Tibial nerve (tissue), 4 donors: ENCODE data around the gene CD320. TPM values are rescaled to one million over a fixed set of nuclear protein-coding genes. Genes with fewer than 3 reads are reported as not detected.

Experiments used
- DNase-seq, 2 donors: peaks; one replicate each; pipeline ENCODE4 v3.0.0-alpha.2; 2019; ENCODE audit warnings: low spot score in 2 of 2
- H3K27ac ChIP-seq, 4 donors: fragments of 200-600 bp; sonication (generic) in 3 of 4; one replicate each; pipeline ENCODE4 v1.5.1; 2017 to 2019; ENCODE audit warnings: mild to moderate bottlenecking in 1 of 4
- H3K27me3 ChIP-seq, 2 donors: fragments of 200-600 bp; sonication (generic) in 1 of 2; one replicate each; pipeline versions ENCODE4 v1.5.1 to v1.6.0; 2017 to 2019
- H3K36me3 ChIP-seq, 3 donors: fragments of 200-600 bp; sonication (generic); one replicate each; pipeline ENCODE4 v1.5.1; 2018 to 2019
- H3K4me1 ChIP-seq, 4 donors: fragments of 200-600 bp; sonication (generic) in 3 of 4; one replicate each; pipeline ENCODE4 v1.5.1; 2017 to 2019
- H3K4me3 ChIP-seq, 4 donors: fragments of 200-600 bp; sonication (generic) in 3 of 4; one replicate each; pipeline ENCODE4 v1.5.1; 2017 to 2019; ENCODE audit warnings: mild to moderate bottlenecking in 1 of 4, moderate library complexity in 1 of 4
- H3K9me3 ChIP-seq, 4 donors: fragments of 200-600 bp; sonication (generic) in 3 of 4; one replicate each; pipeline ENCODE4 v1.5.1; 2017 to 2019
- CTCF ChIP-seq, 5 experiments: fragments of 200-600 bp in 3 of 5; fragments of 450-650 bp in 2 of 5; sonication (generic) in 3 of 5; IDR thresholded peaks; one replicate each; pipeline ENCODE4 v1.5.1; 2016 to 2019; ENCODE audit warnings: antibody characterized with exemption in 5 of 5, mild to moderate bottlenecking in 3 of 5, moderate library complexity in 2 of 5
- EP300 ChIP-seq, 2 donors: sonication (generic); formaldehyde crosslinking; IDR thresholded peaks; one replicate each; pipeline ENCODE4 v1.6.1; 2017; ENCODE audit warnings: antibody characterized with exemption in 2 of 2, mild to moderate bottlenecking in 1 of 2
- POLR2A ChIP-seq, 2 donors: fragments of 450-650 bp; IDR thresholded peaks; one replicate each; pipeline ENCODE4 v1.6.1; 2017; ENCODE audit warnings: antibody characterized with exemption in 2 of 2, mild to moderate bottlenecking in 2 of 2, moderate library complexity in 2 of 2
- WGBS, 2 donors: methylation state at CpG; one replicate each; pipeline ENCODE4 v1.1.5; 2018; 5-methylcytosine and 5-hydroxymethylcytosine counted together
- total RNA-seq, 4 donors: library from RNA; depleted of rRNA; stranded (reverse); fragments of >200 nt; gene quantifications; one replicate each; pipeline ENCODE4 v1.1.0, GENCODE V29; 2016

The CD320 gene
- total RNA-seq, 4 donors from 2014 or later = 64.7 to 109 (median 83.9) TPM

GRCh38 chr19:8334458-8335342, 26.5 kb upstream of the CD320 start:
- H3K36me3 ChIP-seq = peaks cover 0 to 7% (median 0%) of the 10 kb centered on the region in 3 donors
- no peak overlapping the region for H3K27ac ChIP-seq
- no peak for DNase-seq
- H3K4me1 ChIP-seq = peaks cover 0 to 18% (median 5%) of the 10 kb centered on the region in 4 donors
- no peak for TF ChIP-seq EP300 (IDR thresholded peaks at IDR 0.05)
- no peak for TF ChIP-seq CTCF (IDR thresholded peaks at IDR 0.05)
- TF ChIP-seq POLR2A (IDR thresholded peaks at IDR 0.05) = no peak
- H3K9me3 ChIP-seq = no peaks in the 10 kb centered on the region
- H3K27me3 ChIP-seq = peaks cover 0 to 29% of the 10 kb centered on the region in 2 donors
- WGBS, 2 donors = 10 to 27% methylated on average over 29 to 65 of the region's 117 CpGs
- H3K4me3 ChIP-seq = peak overlapping the region in 2 of 4 donors; percentile 10 to 45

GRCh38 chr19:8333767-8334457, 25.8 kb upstream of the CD320 start:
- DNase-seq = no peak
- Histone ChIP-seq H3K36me3 (peaks cover 0 to 10% (median 0%) of the 10 kb centered on the region in 3 donors), H3K27me3 (peaks cover 0 to 29% of the 10 kb centered on the region in 2 donors), H3K9me3 (no peaks in the 10 kb centered on the region), H3K27ac (no peak overlapping the region), H3K4me1 (peaks cover 0 to 18% (median 5%) of the 10 kb centered on the region in 4 donors), H3K4me3 (no peak overlapping the region)
- TF ChIP-seq CTCF (IDR thresholded peaks at IDR 0.05) = no peak
- 36 to 50% methylated on average over 11 to 12 of the region's 48 CpGs for WGBS, 2 donors

- TF ChIP-seq EP300 (IDR thresholded peaks at IDR 0.05) = no peak
- no peak for TF ChIP-seq POLR2A (IDR thresholded peaks at IDR 0.05)
- no peak for TF ChIP-seq CTCF (IDR thresholded peaks at IDR 0.05)
- no peak for DNase-seq
- H3K27me3 ChIP-seq = peaks cover 0 to 29% of the 10 kb centered on the region in 2 donors
- WGBS, 2 donors = 41 to 55% methylated on average over 42 to 50 of the region's 52 CpGs
- H3K27ac ChIP-seq = no peak overlapping the region
- H3K4me3 ChIP-seq = no peak overlapping the region
- peaks cover 0 to 18% (median 5%) of the 10 kb centered on the region in 4 donors for H3K4me1 ChIP-seq
- peaks cover 0 to 10% (median 0%) of the 10 kb centered on the region in 3 donors for H3K36me3 ChIP-seq
- no peaks in the 10 kb centered on the region for H3K9me3 ChIP-seq
Observed at GRCh38 chr19:8332976-8333766, 25.0 kb upstream of the CD320 start.

- Histone ChIP-seq H3K9me3 (peaks cover 0 to 5% (median 0%) of the 10 kb centered on the region in 4 donors), H3K4me3 (no peak overlapping the region), H3K27ac (no peak overlapping the region), H3K4me1 (peaks cover 0 to 18% (median 5%) of the 10 kb centered on the region in 4 donors), H3K27me3 (peaks cover 0 to 29% of the 10 kb centered on the region in 2 donors), H3K36me3 (peaks cover 0 to 26% (median 0%) of the 10 kb centered on the region in 3 donors)
- WGBS, 2 donors = 65 to 72% methylated on average over 8 of the region's 8 CpGs
- no peak for TF ChIP-seq POLR2A (IDR thresholded peaks at IDR 0.05)
- TF ChIP-seq EP300 (IDR thresholded peaks at IDR 0.05) = no peak
- no peak for TF ChIP-seq CTCF (IDR thresholded peaks at IDR 0.05)
- DNase-seq = no peak
Observed at GRCh38 chr19:8331263-8331845, 23.2 kb upstream of the CD320 start.
